Hepatocyte (in vitro differentiated cells): ENCODE results near the gene ZNF219. TPM values are rescaled to one million over a fixed set of nuclear protein-coding genes. Genes with fewer than 3 reads are reported as not detected.

ENCODE experiments used
- DNase-seq: peaks from one replicate; pipeline ENCODE4 v3.0.0-alpha.2; 2016; ENCODE audit warnings: low spot score
- H2AFZ ChIP-seq: fragments of 200-600 bp; sonication (generic); 2 replicates; pipeline ENCODE4 v1.6.0; 2016; ENCODE audit warnings: antibody characterized with exemption, mild to moderate bottlenecking
- H3K27ac ChIP-seq: fragments of 200-600 bp; sonication (generic); 2 replicates; pipeline ENCODE4 v1.5.1; 2016; ENCODE audit warnings: mild to moderate bottlenecking
- H3K27me3 ChIP-seq: fragments of 200-600 bp; sonication (generic); 2 replicates; pipeline ENCODE4 v1.6.1; 2016
- H3K36me3 ChIP-seq: fragments of 200-600 bp; sonication (generic); replicated peaks from 2 replicates; pipeline ENCODE4 v1.5.1; 2016; ENCODE audit warnings: low read depth; ENCODE audit not compliant: insufficient read depth
- H3K4me1 ChIP-seq: fragments of 200-600 bp; sonication (generic); 2 replicates; pipeline ENCODE4 v1.5.1; 2016; ENCODE audit warnings: mild to moderate bottlenecking, moderate library complexity; ENCODE audit not compliant: insufficient read depth
- H3K4me2 ChIP-seq: fragments of 200-600 bp; sonication (generic); 2 replicates; pipeline ENCODE4 v1.6.0; 2016
- H3K4me3 ChIP-seq: fragments of 200-600 bp; sonication (generic); 2 replicates; pipeline ENCODE4 v1.5.1; 2016; ENCODE audit warnings: mild to moderate bottlenecking
- H3K79me2 ChIP-seq: fragments of 200-600 bp; sonication (generic); 2 replicates; pipeline ENCODE4 v1.6.0; 2017; ENCODE audit warnings: mild to moderate bottlenecking
- H3K9me2 ChIP-seq: fragments of 200-600 bp; sonication (generic); replicated peaks from 2 replicates; pipeline ENCODE4 v1.6.0; 2017; ENCODE audit warnings: mild to moderate bottlenecking; ENCODE audit not compliant: insufficient read depth
- H3K9me3 ChIP-seq: fragments of 200-600 bp; sonication (generic); 2 replicates; pipeline ENCODE4 v1.5.1; 2016; ENCODE audit warnings: low read depth, mild to moderate bottlenecking
- H4K20me1 ChIP-seq: fragments of 200-600 bp; sonication (generic); 2 replicates; pipeline ENCODE4 v1.6.0; 2016; ENCODE audit warnings: mild to moderate bottlenecking; ENCODE audit not compliant: insufficient read depth, poor library complexity, severe bottlenecking
- EZH2 ChIP-seq: fragments of 200-600 bp; sonication (generic); IDR thresholded peaks from 2 replicates; pipeline ENCODE4 v1.6.1; 2016; ENCODE audit warnings: antibody characterized with exemption, mild to moderate bottlenecking, borderline replicate concordance
- EZH2phosphoT487 ChIP-seq: fragments of 200-600 bp; sonication (generic); IDR thresholded peaks from one replicate; pipeline ENCODE4 v1.6.1; 2018; ENCODE audit warnings: antibody characterized with exemption, mild to moderate bottlenecking, low read depth, moderate library complexity; ENCODE audit not compliant: unreplicated experiment, severe bottlenecking
- WGBS: methylation state at CpG from one replicate; pipeline ENCODE4 v1.1.6; 2016; ENCODE audit warnings: low lambda C conversion rate; ENCODE audit errors: missing lambda C conversion rate; 5-methylcytosine and 5-hydroxymethylcytosine counted together
- polyA plus RNA-seq: library from polyadenylated mRNA; unstranded; fragments of >200 nt; fragmentation: Nextera tagmentation; extraction: Ambion mirVana; gene quantifications from 2 replicates; pipeline ENCODE4 v1.2.1, GENCODE V29; 2016
- total RNA-seq: library from RNA; depleted of rRNA; stranded (reverse); fragments of >200 nt; gene quantifications from 2 replicates; pipeline ENCODE4 v1.2.3, GENCODE V29; 2014
- TF ChIP-seq, protein P1 (sequence below): fragments of 200-600 bp; sonication (generic); IDR thresholded peaks from 2 replicates; pipeline ENCODE4 v1.5.1; 2016; ENCODE audit warnings: antibody characterized with exemption, mild to moderate bottlenecking; ENCODE audit not compliant: poor library complexity

ZNF219 gene
- total and polyA plus RNA-seq, 2 experiments from 2014 or later: 25.1 to 29.5 TPM

DNA sequence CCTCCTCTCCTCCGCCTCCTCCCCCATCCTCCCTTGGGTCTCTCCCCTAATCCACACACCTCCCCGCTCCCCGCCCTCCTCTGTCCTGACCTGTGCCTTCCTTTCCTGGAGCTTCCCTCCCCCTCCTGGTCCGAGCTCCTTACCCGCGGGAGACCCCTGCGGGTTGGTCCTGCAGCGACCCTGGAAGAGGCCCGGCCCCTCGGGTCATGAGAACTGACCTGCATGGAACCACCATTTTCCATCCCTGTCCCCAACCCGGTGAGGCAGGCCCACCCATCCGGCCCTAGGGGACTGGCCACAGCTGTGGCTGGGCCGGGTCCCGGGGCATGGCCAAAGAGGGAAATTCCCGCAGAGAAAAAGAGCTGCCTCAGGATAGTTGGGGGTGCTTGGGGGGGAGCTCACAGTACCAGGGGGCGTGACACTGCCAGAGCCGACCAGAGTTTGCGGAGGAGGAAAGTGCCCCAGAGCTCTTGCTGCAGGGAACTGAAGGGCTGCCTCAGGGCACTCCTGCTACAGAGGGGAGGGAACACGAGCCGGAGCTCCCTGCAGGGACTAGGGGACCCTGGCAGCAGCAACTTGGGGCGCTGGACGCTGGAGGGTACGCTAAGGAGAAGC is 27.7 kb downstream of the ZNF219 start:
- peak overlapping the region; percentile 92 for H3K4me2 ChIP-seq
- peak overlapping the region; percentile 99 for H3K4me3 ChIP-seq
- H4K20me1 ChIP-seq: peaks cover 5% of the 10 kb centered on the region
- no peaks in the 10 kb centered on the region for H3K9me3 ChIP-seq
- peaks cover 16% of the 10 kb centered on the region for H3K4me1 ChIP-seq
- 2% methylated on average over 22 of the region's 23 CpGs for WGBS
- no peaks in the 10 kb centered on the region for H3K27me3 ChIP-seq
- H3K36me3 ChIP-seq: no peaks in the 10 kb centered on the region
- peak overlapping the region; percentile 96 for H3K27ac ChIP-seq
- H3K9me2 ChIP-seq: no peaks in the 10 kb centered on the region
- peaks cover 27% of the 10 kb centered on the region for H3K79me2 ChIP-seq
- TF ChIP-seq EZH2 (no peak), EZH2phosphoT487 (no peak)
- TF ChIP-seq, protein P1, sequence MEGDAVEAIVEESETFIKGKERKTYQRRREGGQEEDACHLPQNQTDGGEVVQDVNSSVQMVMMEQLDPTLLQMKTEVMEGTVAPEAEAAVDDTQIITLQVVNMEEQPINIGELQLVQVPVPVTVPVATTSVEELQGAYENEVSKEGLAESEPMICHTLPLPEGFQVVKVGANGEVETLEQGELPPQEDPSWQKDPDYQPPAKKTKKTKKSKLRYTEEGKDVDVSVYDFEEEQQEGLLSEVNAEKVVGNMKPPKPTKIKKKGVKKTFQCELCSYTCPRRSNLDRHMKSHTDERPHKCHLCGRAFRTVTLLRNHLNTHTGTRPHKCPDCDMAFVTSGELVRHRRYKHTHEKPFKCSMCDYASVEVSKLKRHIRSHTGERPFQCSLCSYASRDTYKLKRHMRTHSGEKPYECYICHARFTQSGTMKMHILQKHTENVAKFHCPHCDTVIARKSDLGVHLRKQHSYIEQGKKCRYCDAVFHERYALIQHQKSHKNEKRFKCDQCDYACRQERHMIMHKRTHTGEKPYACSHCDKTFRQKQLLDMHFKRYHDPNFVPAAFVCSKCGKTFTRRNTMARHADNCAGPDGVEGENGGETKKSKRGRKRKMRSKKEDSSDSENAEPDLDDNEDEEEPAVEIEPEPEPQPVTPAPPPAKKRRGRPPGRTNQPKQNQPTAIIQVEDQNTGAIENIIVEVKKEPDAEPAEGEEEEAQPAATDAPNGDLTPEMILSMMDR: no peak
- DNase-seq: peak; percentile 64
- H2AFZ ChIP-seq: peak overlapping the region; percentile 93

DNA sequence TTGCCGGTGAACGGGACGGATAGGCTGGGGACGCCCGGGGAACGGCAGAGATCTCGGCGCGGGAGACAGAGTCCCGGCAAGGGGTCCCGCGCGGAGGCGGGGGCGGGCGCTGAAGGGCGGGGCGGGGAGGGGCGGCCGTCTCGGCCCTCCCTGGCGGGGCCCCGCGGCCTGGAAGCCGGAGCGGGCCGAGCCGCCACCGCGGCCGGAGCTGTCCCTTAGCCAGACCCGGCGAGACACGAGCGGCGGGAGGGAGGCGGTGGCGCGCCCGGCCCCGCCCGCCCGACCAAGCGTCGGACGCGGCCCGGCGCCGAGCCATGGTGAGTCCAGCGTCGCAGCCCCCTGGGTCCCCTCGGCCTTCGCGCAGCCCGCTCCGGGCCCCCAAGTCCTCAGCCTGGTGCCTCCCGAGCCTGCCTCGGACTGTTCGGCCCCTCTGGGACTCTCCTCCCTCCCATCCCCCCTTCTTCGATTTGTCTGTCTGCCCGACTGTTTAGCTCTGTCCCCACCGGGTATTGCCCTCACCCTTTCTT is 28.3 kb downstream of the ZNF219 start, which contains the start of gene ARHGEF40:
TSS of gene ARHGEF40 (plus strand) at position 222 of the 527 bp plus-strand sequence. CDS start at position 315, 93 bp downstream.
- Histone ChIP-seq H3K36me3 (no peaks in the 10 kb centered on the region), H2AFZ (peak within 1 kb of the TSS; percentile 93), H3K4me3 (peak within 1 kb of the TSS; percentile 99), H3K4me2 (peak within 1 kb of the TSS; percentile 92), H3K4me1 (peaks cover 16% of the 10 kb centered on the region), H3K9me2 (no peaks in the 10 kb centered on the region), H3K79me2 (peaks cover 27% of the 10 kb centered on the region), H3K27me3 (no peaks in the 10 kb centered on the region), H4K20me1 (peaks cover 5% of the 10 kb centered on the region), H3K27ac (peak within 1 kb of the TSS; percentile 96), H3K9me3 (no peaks in the 10 kb centered on the region)
- no peak for TF ChIP-seq EZH2
- TF ChIP-seq EZH2phosphoT487: no peak
- TF ChIP-seq, protein P1: no peak
- WGBS: no CpG with 5 or more reads among the region's 63 CpGs
- peak; percentile 85 for DNase-seq

DNA sequence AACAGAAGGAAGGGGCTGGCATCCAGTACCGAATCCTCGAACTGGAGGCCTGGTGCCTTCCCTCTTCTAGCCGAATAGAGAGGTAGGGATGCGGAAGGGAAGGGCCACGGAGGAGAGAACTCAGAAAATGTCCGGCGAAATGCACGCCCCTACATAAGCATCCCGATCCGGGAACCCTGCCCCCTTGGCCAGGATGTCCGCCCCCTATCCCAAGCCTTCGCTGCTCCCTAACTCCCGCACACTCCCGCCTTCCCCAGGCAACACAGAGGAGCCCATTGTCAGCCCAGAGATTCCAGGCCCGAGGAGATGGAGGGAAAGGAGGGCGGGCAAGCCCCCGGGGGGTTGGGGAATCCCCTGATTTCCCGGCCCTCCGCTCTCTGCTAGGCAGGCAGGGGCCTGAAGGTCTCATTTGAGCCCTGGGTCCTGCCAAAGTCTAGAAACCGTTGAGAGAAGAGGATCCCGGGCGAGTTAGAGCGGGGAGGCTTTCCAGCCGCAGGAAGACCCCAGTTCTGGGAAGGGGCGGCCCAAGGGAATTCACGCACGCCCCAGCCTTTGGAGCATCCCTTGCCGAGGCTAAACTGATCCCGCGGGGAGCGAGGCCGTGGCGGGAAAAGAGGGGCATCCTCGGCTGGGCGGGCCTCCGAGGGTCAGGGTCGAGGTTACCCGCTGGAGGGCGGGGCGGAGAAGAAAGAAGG is 28.9 kb downstream of the ZNF219 start:
- TF ChIP-seq EZH2phosphoT487: no peak
- TF ChIP-seq, protein P1: no peak
- no peak for TF ChIP-seq EZH2
- Histone ChIP-seq H4K20me1 (peaks cover 5% of the 10 kb centered on the region), H3K4me1 (peaks cover 16% of the 10 kb centered on the region), H3K4me2 (peak overlapping the region; percentile 92), H3K27me3 (no peaks in the 10 kb centered on the region), H3K4me3 (peak overlapping the region; percentile 99), H2AFZ (peak overlapping the region; percentile 93), H3K27ac (peak overlapping the region; percentile 96), H3K9me2 (no peaks in the 10 kb centered on the region), H3K9me3 (no peaks in the 10 kb centered on the region), H3K36me3 (no peaks in the 10 kb centered on the region), H3K79me2 (peaks cover 27% of the 10 kb centered on the region)
- 3% methylated on average over 31 of the region's 40 CpGs for WGBS
- peak; percentile 55 for DNase-seq
